Vagina (tissue), 2 donors: Measurements from ENCODE around the gene POU2F3.

Experiments
- CTCF ChIP-seq, 3 experiments: fragments of 450-650 bp in 2 of 3; fragments of 200-600 bp in 1 of 3; sonication (generic) in 1 of 3; IDR thresholded peaks; one replicate each; pipeline ENCODE4 v1.5.1; 2017 to 2019; ENCODE audit warnings: antibody characterized with exemption in 3 of 3, mild to moderate bottlenecking in 2 of 3, moderate library complexity in 2 of 3
- POLR2A ChIP-seq, 2 donors: fragments of 450-650 bp; IDR thresholded peaks; one replicate each; pipeline ENCODE4 v1.6.1; 2017; ENCODE audit warnings: antibody characterized with exemption in 2 of 2, mild to moderate bottlenecking in 2 of 2, moderate library complexity in 2 of 2
- POLR2AphosphoS5 ChIP-seq, 2 donors: sonication (generic); formaldehyde crosslinking; IDR thresholded peaks; one replicate each; pipeline ENCODE4 v1.9.0; 2017; ENCODE audit warnings: antibody characterized with exemption in 2 of 2, mild to moderate bottlenecking in 2 of 2, low read depth in 1 of 2; ENCODE audit not compliant: insufficient read depth in 1 of 2

GRCh38 chr11:120226242-120226641 is 13.7 kb upstream of the POU2F3 start:
- TF ChIP-seq CTCF (IDR thresholded peaks at IDR 0.05): no peak
- TF ChIP-seq POLR2AphosphoS5 (IDR thresholded peaks at IDR 0.05; ENCODE audit: insufficient read depth in 1 of 2, low read depth in 1 of 2): no peak
- no peak for TF ChIP-seq POLR2A (IDR thresholded peaks at IDR 0.05)
